Measurements from ENCODE around the gene MOSMO.

GRCh38 chr16:21963887-21964286, 44.0 kb upstream of the MOSMO start:
- no peak for TF ChIP-seq POLR2A (IDR thresholded peaks at IDR 0.05; ENCODE audit: low read length)
- TF ChIP-seq GATA1 (IDR thresholded peaks at IDR 0.05; ENCODE audit: low read depth, low read length): no peak
